HepG2 (cell line): ENCODE data around the gene RORC. TPM values are rescaled to one million over a fixed set of nuclear protein-coding genes. Genes with fewer than 3 reads are reported as not detected.

Experiments used
- ATAC-seq: fragments of 200-7000 bp; cut with Tn5 transposase; 3 replicates; pipeline ENCODE4 v1.9.1; 2020; ENCODE audit warnings: mild to moderate bottlenecking, moderate library complexity
- BruUV-seq: library from RNA; stranded (reverse); fragments of 400-500 nt; replicated peaks from 2 replicates; lab custom pipeline; 2021; lab: Mats Ljungman, UMichigan
- CTCF ChIA-PET: fragments of 300-600 bp; formaldehyde crosslinking; extraction: SDS; loops from one replicate; lab custom pipeline; 2021; ENCODE audit warnings: low total read pairs, inconsistent platforms, low intra/inter-chr PET ratio; lab: Yijun Ruan, JAX
- POLR2A ChIA-PET: fragments of 350-600 bp; sonication (Branson Sonifier 250); formaldehyde crosslinking; loops from one replicate; lab custom pipeline; 2020; ENCODE audit warnings: antibody characterized with exemption, inconsistent platforms; lab: Yijun Ruan, JAX
- DNase-seq: peaks from one replicate; pipeline ENCODE4 v3.0.0-alpha.2; 2015; ENCODE audit warnings: low spot score
- FAIRE-seq: peaks from 3 replicates; lab custom pipeline; 2011; peaks lifted over from hg19 to GRCh38; lab: Jason Lieb, UNC
- H2AFZ ChIP-seq: one replicate; pipeline ENCODE4 v1.6.1; 2011; ENCODE audit warnings: low read length, inconsistent platforms
- H3K27ac ChIP-seq: fragments of 300-600 bp; 3 replicates; pipeline ENCODE4 v1.8.0; 2011; ENCODE audit warnings: mixed run types, mild to moderate bottlenecking, mixed read lengths, low read length, inconsistent platforms; ENCODE audit not compliant: insufficient read depth; ENCODE audit errors: extremely low read length
- H3K27me3 ChIP-seq, 2 experiments: fragments of 200-600 bp in 1 of 2; 2 replicates in 1 of 2; 3 replicates in 1 of 2; pipeline versions ENCODE4 v1.6.0 to v1.8.0; 2011; ENCODE audit warnings: low read length in 2 of 2, mild to moderate bottlenecking in 2 of 2, moderate library complexity in 2 of 2, inconsistent platforms in 1 of 2; ENCODE audit not compliant: insufficient read depth in 2 of 2, control insufficient read depth in 1 of 2
- H3K36me3 ChIP-seq, 2 experiments: fragments of 200-600 bp in 1 of 2; replicated peaks in 1 of 2; 2 replicates in 1 of 2; 3 replicates in 1 of 2; pipeline versions ENCODE4 v1.5.1 to v1.8.0; 2011; ENCODE audit warnings: low read length in 2 of 2, inconsistent platforms in 1 of 2; ENCODE audit not compliant: insufficient read depth in 2 of 2, control insufficient read depth in 1 of 2
- H3K4me1 ChIP-seq: 2 replicates; pipeline ENCODE4 v1.5.1; 2012; ENCODE audit warnings: low read length, inconsistent platforms; ENCODE audit not compliant: insufficient read depth
- H3K4me2 ChIP-seq: 2 replicates; pipeline ENCODE4 v1.6.0; 2011; ENCODE audit warnings: low read depth, low read length, inconsistent platforms
- H3K4me3 ChIP-seq, 3 experiments: fragments of 200-600 bp in 1 of 3; sonication (generic), shearing (Covaris generic) in 1 of 3; replicated peaks in 1 of 3; 2 replicates each; pipeline ENCODE4 v1.5.1; 2011 to 2016; ENCODE audit warnings: low read length in 3 of 3, inconsistent platforms in 2 of 3, low read depth in 2 of 3, mild to moderate bottlenecking in 2 of 3, control low read depth in 1 of 3, mixed read lengths in 1 of 3; ENCODE audit not compliant: insufficient read depth in 1 of 3
- H3K79me2 ChIP-seq: one replicate; pipeline ENCODE4 v1.6.1; 2011; ENCODE audit warnings: low read length, inconsistent platforms; ENCODE audit not compliant: insufficient read depth
- H3K9ac ChIP-seq: 2 replicates; pipeline ENCODE4 v1.6.0; 2011; ENCODE audit warnings: mild to moderate bottlenecking, low read depth, low read length, inconsistent platforms; ENCODE audit not compliant: insufficient read depth
- H3K9me3 ChIP-seq: 2 replicates; pipeline ENCODE4 v1.5.1; 2012; ENCODE audit warnings: mild to moderate bottlenecking, low read length
- H4K20me1 ChIP-seq: 2 replicates; pipeline ENCODE4 v1.6.0; 2011; ENCODE audit warnings: inconsistent platforms, mild to moderate bottlenecking, low read length, moderate library complexity; ENCODE audit not compliant: insufficient read depth
- ATF7-NPFF ChIP-seq: sonication (generic); formaldehyde crosslinking; IDR thresholded peaks from 2 replicates; pipeline ENCODE4 v1.8.1; 2023; ENCODE audit warnings: mild to moderate bottlenecking, low read depth, missing genetic modification reagents, moderate library complexity
- ATRX ChIP-seq: sonication (generic); formaldehyde crosslinking; IDR thresholded peaks from 2 replicates; pipeline ENCODE4 v1.4.0; 2020; ENCODE audit warnings: missing genetic modification reagents, borderline replicate concordance
- BCL3 ChIP-seq: sonication (generic); formaldehyde crosslinking; IDR thresholded peaks from 2 replicates; pipeline ENCODE4 v1.5.1; 2020; ENCODE audit warnings: mild to moderate bottlenecking, missing genetic modification reagents, moderate library complexity
- CHD4 ChIP-seq: fragments of 200-600 bp; sonication (generic); IDR thresholded peaks from 2 replicates; pipeline ENCODE4 v1.7.0; 2017; ENCODE audit warnings: mild to moderate bottlenecking, low read length, borderline replicate concordance
- ERF ChIP-seq: IDR thresholded peaks from 2 replicates; pipeline ENCODE4 v1.6.1; 2018; ENCODE audit warnings: missing biosample characterization, missing genetic modification reagents
- FOXK1 ChIP-seq: sonication (generic); formaldehyde crosslinking; IDR thresholded peaks from 2 replicates; pipeline ENCODE4 v1.4.0; 2020; ENCODE audit warnings: low read depth, missing genetic modification reagents, borderline replicate concordance
- MLXIP ChIP-seq: sonication (generic); formaldehyde crosslinking; IDR thresholded peaks from 2 replicates; pipeline ENCODE4 v1.9.0; 2021; ENCODE audit warnings: missing genetic modification reagents, borderline replicate concordance
- POLR2A ChIP-seq, 2 experiments: IDR thresholded peaks; 2 replicates each; pipeline ENCODE4 v1.6.1; 2011; ENCODE audit warnings: low read depth in 2 of 2, low read length in 2 of 2, mild to moderate bottlenecking in 1 of 2, moderate library complexity in 1 of 2; ENCODE audit not compliant: insufficient read depth in 1 of 2
- RBFOX2 ChIP-seq: fragments of 200-400 bp; formaldehyde crosslinking; IDR thresholded peaks from 2 replicates; pipeline ENCODE4 v1.6.1; 2017; ENCODE audit warnings: low read depth, mild to moderate bottlenecking, low read length
- SMAD3 ChIP-seq: sonication (generic); formaldehyde crosslinking; IDR thresholded peaks from 2 replicates; pipeline ENCODE4 v1.4.0; 2020; ENCODE audit warnings: missing genetic modification reagents
- TAF1 ChIP-seq: sonication (generic); formaldehyde crosslinking; IDR thresholded peaks from 2 replicates; pipeline ENCODE4 v1.4.0; 2020; ENCODE audit warnings: missing genetic modification reagents
- ZBTB26 ChIP-seq: IDR thresholded peaks from 2 replicates; pipeline ENCODE4 v1.6.1; 2016; ENCODE audit warnings: missing compliant biosample characterization, missing genetic modification reagents, borderline replicate concordance
- ZC3H13 ChIP-seq: sonication (generic); formaldehyde crosslinking; IDR thresholded peaks from 2 replicates; pipeline ENCODE4 v1.8.1; 2023; ENCODE audit warnings: mild to moderate bottlenecking, missing genetic modification reagents, moderate library complexity
- ZFP36L1 ChIP-seq: sonication (generic); formaldehyde crosslinking; IDR thresholded peaks from 2 replicates; pipeline ENCODE4 v1.8.0; 2022; ENCODE audit warnings: mild to moderate bottlenecking, missing genetic modification reagents, moderate library complexity
- ZNF121 ChIP-seq: sonication (generic); formaldehyde crosslinking; IDR thresholded peaks from 2 replicates; pipeline ENCODE4 v1.5.0; 2020; ENCODE audit warnings: mild to moderate bottlenecking, missing genetic modification reagents
- ZNF510 ChIP-seq: sonication (generic); formaldehyde crosslinking; IDR thresholded peaks from 2 replicates; pipeline ENCODE4 v1.4.0; 2020; ENCODE audit warnings: low read depth, mild to moderate bottlenecking, missing genetic modification reagents
- ZNF563 ChIP-seq: sonication (generic); formaldehyde crosslinking; IDR thresholded peaks from 2 replicates; pipeline ENCODE4 v1.8.0; 2022; ENCODE audit warnings: mild to moderate bottlenecking, moderate library complexity, missing genetic modification reagents
- ZNF569 ChIP-seq: sonication (generic); formaldehyde crosslinking; IDR thresholded peaks from 2 replicates; pipeline ENCODE4 v1.5.0; 2020; ENCODE audit warnings: mild to moderate bottlenecking, missing genetic modification reagents, moderate library complexity, borderline replicate concordance
- ZSCAN9 ChIP-seq: IDR thresholded peaks from 2 replicates; pipeline ENCODE4 v1.6.1; 2016; ENCODE audit warnings: borderline replicate concordance
- WGBS: methylation state at CpG from one replicate; pipeline ENCODE4 v1.1.6; 2017; ENCODE audit warnings: low lambda C conversion rate; 5-methylcytosine and 5-hydroxymethylcytosine counted together
- in situ Hi-C: cut with HindIII; loops from 2 replicates; pipeline ENCODE4 v1.10.0; 2017; ENCODE audit warnings: low pct_unique_long_range_greater_than_20kb; ENCODE audit not compliant: extremely low pct_ligation_motif_present
- intact Hi-C: fragments of 100-400 bp; cut with micrococcal nuclease; formaldehyde crosslinking; loops from one replicate; pipeline ENCODE4 v1.10.0; 2022; ENCODE audit not compliant: unreplicated experiment
- polyA plus RNA-seq, 8 experiments: library from polyadenylated mRNA; depleted of rRNA in 3 of 8; stranded (reverse) in 7 of 8; unstranded in 1 of 8; fragments of >200 nt; fragmentation: Illumina TruSeq in 4 of 8; extraction: Trizol in 4 of 8; gene quantifications; 2 replicates each; pipeline versions ENCODE4 v1.2.1 to v1.2.3, GENCODE V29; 2011 to 2016; ENCODE audit warnings: low read depth in 4 of 8, missing spikeins in 1 of 8, mixed read lengths in 1 of 8; ENCODE audit not compliant: insufficient read depth in 1 of 8
- total RNA-seq, 5 experiments: library from RNA; depleted of rRNA; stranded (reverse); fragments of >200 nt; fragmentation: Illumina TruSeq; extraction: Trizol; gene quantifications; 2 replicates each; pipeline ENCODE4 v1.2.3, GENCODE V29; 2016; ENCODE audit warnings: low read depth in 1 of 5

RORC gene
- total and polyA plus RNA-seq, 2 of the 13 experiments (the other 11 are each of a cell fraction or from before 2014, with no cell fraction given) = 2.5 to 6.5 TPM

- no peak for TF ChIP-seq MLXIP (CRISPR knock-in tag)
- TF ChIP-seq ZSCAN9 (CRISPR knock-in tag) = no peak
- TF ChIP-seq ZFP36L1 (CRISPR knock-in tag) = no peak
- no peak for TF ChIP-seq ZNF121
- no peak for TF ChIP-seq TAF1 (CRISPR knock-in tag)
- no peak for TF ChIP-seq BCL3 (CRISPR knock-in tag)
- no peak for TF ChIP-seq POLR2A (IDR thresholded peaks at IDR 0.05; ENCODE audit: insufficient read depth in 1 of 2, low read depth in 2 of 2, low read length in 2 of 2)
These were observed 72.4 kb downstream of the RORC start (continued) for GRCh38 chr1:151759241-151759640.

- no peak for DNase-seq
- Histone ChIP-seq H3K79me2 (no peaks in the 10 kb centered on the region), H4K20me1 (no peaks in the 10 kb centered on the region), H3K4me2 (no peak overlapping the region), H3K4me1 (no peaks in the 10 kb centered on the region), H3K9me3 (no peaks in the 10 kb centered on the region), H2AFZ (no peak overlapping the region), H3K4me3 (no peak overlapping the region), H3K27me3 (no peaks in the 10 kb centered on the region), H3K27ac (no peak overlapping the region), H3K36me3 (peaks cover 6 to 35% of the 10 kb centered on the region in 2 experiments), H3K9ac (no peak overlapping the region)
- in situ Hi-C loops (no loop called here), intact Hi-C loops (no loop called here)
- BruUV-seq = no TSS peak
- 86% methylated on average over 1 of the region's 1 CpG for WGBS
- ATAC-seq = no peak
- POLR2A ChIA-PET = no interaction called here
- CTCF ChIA-PET = no interaction called here
- no peak for FAIRE-seq
- no peak for TF ChIP-seq ATF7-NPFF (CRISPR knock-in tag)
- no peak for TF ChIP-seq ZNF569 (CRISPR knock-in tag)
- TF ChIP-seq ZC3H13 = no peak
- no peak for TF ChIP-seq ATRX
- TF ChIP-seq CHD4 = no peak
- no peak for TF ChIP-seq ERF (CRISPR knock-in tag)
- no peak for TF ChIP-seq ZNF510 (CRISPR knock-in tag)
- TF ChIP-seq RBFOX2 = no peak
- TF ChIP-seq ZNF563 (CRISPR knock-in tag) = no peak
- no peak for TF ChIP-seq FOXK1
- no peak for TF ChIP-seq SMAD3 (CRISPR knock-in tag)
- TF ChIP-seq ZBTB26 = no peak
These were observed 75.3 kb downstream of the RORC start for GRCh38 chr1:151756291-151756690.
